AG09319 (cell line): ENCODE results near the gene RHBDD1.
A peak's percentile ranks its signal among the peaks of the same experiment; 100 is the strongest.

Experiments
- DNase-seq: peaks from one replicate; pipeline ENCODE4 v3.0.0-alpha.2; 2010; ENCODE audit warnings: low read depth; ENCODE audit errors: extremely low read depth
- TF ChIP-seq, protein P1 (sequence below): IDR thresholded peaks from 2 replicates; pipeline ENCODE4 v1.5.1; 2011; ENCODE audit warnings: low read depth, mild to moderate bottlenecking, inconsistent platforms, low read length, moderate library complexity

The RHBDD1 gene

GRCh38 chr2:226888971-226889370 lies 53.1 kb downstream of the RHBDD1 start:
- no peak for DNase-seq
- TF ChIP-seq, protein P1, sequence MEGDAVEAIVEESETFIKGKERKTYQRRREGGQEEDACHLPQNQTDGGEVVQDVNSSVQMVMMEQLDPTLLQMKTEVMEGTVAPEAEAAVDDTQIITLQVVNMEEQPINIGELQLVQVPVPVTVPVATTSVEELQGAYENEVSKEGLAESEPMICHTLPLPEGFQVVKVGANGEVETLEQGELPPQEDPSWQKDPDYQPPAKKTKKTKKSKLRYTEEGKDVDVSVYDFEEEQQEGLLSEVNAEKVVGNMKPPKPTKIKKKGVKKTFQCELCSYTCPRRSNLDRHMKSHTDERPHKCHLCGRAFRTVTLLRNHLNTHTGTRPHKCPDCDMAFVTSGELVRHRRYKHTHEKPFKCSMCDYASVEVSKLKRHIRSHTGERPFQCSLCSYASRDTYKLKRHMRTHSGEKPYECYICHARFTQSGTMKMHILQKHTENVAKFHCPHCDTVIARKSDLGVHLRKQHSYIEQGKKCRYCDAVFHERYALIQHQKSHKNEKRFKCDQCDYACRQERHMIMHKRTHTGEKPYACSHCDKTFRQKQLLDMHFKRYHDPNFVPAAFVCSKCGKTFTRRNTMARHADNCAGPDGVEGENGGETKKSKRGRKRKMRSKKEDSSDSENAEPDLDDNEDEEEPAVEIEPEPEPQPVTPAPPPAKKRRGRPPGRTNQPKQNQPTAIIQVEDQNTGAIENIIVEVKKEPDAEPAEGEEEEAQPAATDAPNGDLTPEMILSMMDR = no peak

DNA sequence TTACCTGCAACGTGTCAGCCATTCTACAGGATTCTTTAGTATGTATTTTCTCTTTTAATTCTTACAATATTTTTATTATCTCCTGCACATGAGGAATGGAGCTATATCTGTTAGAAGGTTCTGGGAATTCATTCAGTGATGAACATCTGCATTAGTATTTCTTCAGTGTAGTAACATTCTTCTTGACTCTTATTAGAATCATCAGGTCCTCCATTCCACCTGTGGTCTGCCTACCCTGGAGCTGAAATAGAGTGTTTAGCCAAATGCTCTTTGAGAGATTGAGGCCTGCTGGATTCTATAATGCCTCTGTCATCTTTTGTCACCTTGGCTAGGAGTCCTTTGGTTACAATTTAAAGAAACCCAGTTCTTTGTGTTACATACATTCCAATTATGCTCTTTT lies 54.4 kb downstream of the RHBDD1 start:
- TF ChIP-seq, protein P1 = no peak
- DNase-seq = no peak

- TF ChIP-seq, protein P1 = no peak
- DNase-seq = peak; percentile 72
Observed at GRCh38 chr2:226891780-226892590, 56.1 kb downstream of the RHBDD1 start.

GRCh38 chr2:226892729-226893128 lies 56.9 kb downstream of the RHBDD1 start:
- TF ChIP-seq, protein P1 = no peak
- no peak for DNase-seq

DNA sequence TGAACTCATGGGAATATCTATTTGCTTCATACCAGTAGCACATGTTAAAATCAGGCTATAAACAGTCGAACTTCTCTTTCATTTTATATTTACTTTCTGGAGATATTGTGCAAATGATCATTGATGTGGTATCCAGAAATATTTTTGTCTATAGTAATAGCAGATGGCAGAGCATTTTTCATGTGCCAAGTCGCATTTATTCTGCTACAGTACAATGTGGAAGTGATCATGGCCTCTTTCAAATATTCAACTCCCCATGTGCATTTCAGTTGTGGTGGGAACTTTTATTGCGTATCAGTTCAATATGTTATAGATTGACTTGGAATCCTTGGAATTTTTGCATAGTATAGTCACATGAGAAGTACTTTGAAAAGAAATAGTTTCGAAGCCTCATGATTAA lies 57.4 kb downstream of the RHBDD1 start:
- TF ChIP-seq, protein P1 = no peak
- DNase-seq = peak; percentile 43

DNA sequence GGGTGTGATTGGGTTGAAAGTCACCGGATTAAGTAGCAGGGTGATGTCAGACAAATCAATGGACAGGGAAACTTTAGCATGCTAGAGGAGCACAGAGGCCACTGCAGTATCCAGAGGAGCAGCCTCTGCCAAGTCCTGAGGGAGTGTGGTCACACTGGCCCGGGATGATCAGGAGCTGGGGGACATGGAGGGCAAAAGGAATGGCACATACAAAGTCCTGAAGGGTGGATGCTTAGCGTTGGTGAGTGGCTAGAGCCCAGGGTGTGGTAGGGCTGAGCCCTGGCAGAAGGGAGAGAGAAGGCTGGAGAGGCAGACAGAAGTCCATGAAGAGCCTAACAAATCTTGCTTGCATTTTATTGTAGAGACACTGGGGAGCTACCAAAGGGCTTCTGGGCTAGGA lies 58.9 kb downstream of the RHBDD1 start:
- TF ChIP-seq, protein P1 = no peak
- DNase-seq = no peak

- TF ChIP-seq, protein P1 = no peak
- no peak for DNase-seq
Observed at GRCh38 chr2:226895579-226895978, 59.7 kb downstream of the RHBDD1 start.
